H1 (cell line): ENCODE measurements around the gene RGS6. TPM values are rescaled to one million over a fixed set of nuclear protein-coding genes. Genes with fewer than 3 reads are reported as not detected.

ENCODE experiments used
- CTCF ChIA-PET: fragments of 300-600 bp; sonication (Branson Sonifier 250); formaldehyde crosslinking; loops from one replicate; lab custom pipeline; 2021; ENCODE audit not compliant: partially characterized antibody; lab: Charles Lee
- POLR2A ChIA-PET: fragments of 300-600 bp; sonication (Branson Sonifier 250); formaldehyde crosslinking; loops from one replicate; lab custom pipeline; 2021; ENCODE audit warnings: inconsistent platforms; ENCODE audit not compliant: partially characterized antibody; lab: Charles Lee
- DNase-seq, 2 experiments: peaks; one replicate each; pipeline versions ENCODE4 v3.0.0 to v3.0.0-alpha.2; 2010 to 2022; ENCODE audit warnings: low spot score in 2 of 2, low read depth in 1 of 2, mixed read lengths in 1 of 2
- FAIRE-seq: peaks from 2 replicates; lab custom pipeline; 2011; peaks lifted over from hg19 to GRCh38; lab: Jason Lieb, UNC
- H2AFZ ChIP-seq: 2 replicates; pipeline ENCODE4 v1.8.1; 2012; ENCODE audit warnings: low read length, inconsistent platforms
- H2AK5ac ChIP-seq: 2 replicates; pipeline ENCODE4 v1.6.1; 2013; ENCODE audit warnings: low read depth, low read length
- H2BK120ac ChIP-seq: replicated peaks from 2 replicates; pipeline ENCODE3; 2013; ENCODE audit warnings: low read depth, low read length, inconsistent platforms
- H2BK12ac ChIP-seq: 2 replicates; pipeline ENCODE4 v1.6.1; 2013; ENCODE audit warnings: low read depth, low read length
- H2BK15ac ChIP-seq: 2 replicates; pipeline ENCODE4 v1.6.1; 2013; ENCODE audit warnings: low read length
- H2BK20ac ChIP-seq: 2 replicates; pipeline ENCODE4 v1.6.1; 2013; ENCODE audit warnings: low read length
- H2BK5ac ChIP-seq: 2 replicates; pipeline ENCODE4 v1.6.1; 2013; ENCODE audit warnings: low read depth, low read length
- H3K14ac ChIP-seq: 2 replicates; pipeline ENCODE4 v1.6.1; 2013; ENCODE audit warnings: inconsistent platforms; ENCODE audit not compliant: insufficient read length
- H3K18ac ChIP-seq: 2 replicates; pipeline ENCODE4 v1.6.1; 2013; ENCODE audit warnings: low read length; ENCODE audit errors: extremely low read depth
- H3K23ac ChIP-seq: 2 replicates; pipeline ENCODE4 v1.6.1; 2013; ENCODE audit warnings: inconsistent platforms; ENCODE audit not compliant: insufficient read length
- H3K23me2 ChIP-seq: 2 replicates; pipeline ENCODE4 v1.6.1; 2013; ENCODE audit warnings: low read depth, low read length
- H3K27ac ChIP-seq: 2 replicates; pipeline ENCODE4 v1.6.1; 2011; ENCODE audit warnings: low read depth, low read length, inconsistent platforms
- H3K27me3 ChIP-seq, 4 experiments: replicated peaks in 1 of 4; 1 replicate in 1 of 4; 2 replicates in 3 of 4; pipeline versions ENCODE4 v1.6.1 to v1.8.1; 2011 to 2013; ENCODE audit warnings: low read length in 3 of 4, mild to moderate bottlenecking in 3 of 4, inconsistent platforms in 2 of 4, mixed read lengths in 2 of 4, moderate library complexity in 1 of 4; ENCODE audit not compliant: control insufficient read depth in 3 of 4, insufficient read depth in 3 of 4; ENCODE audit errors: extremely low read depth in 1 of 4
- H3K36me3 ChIP-seq, 4 experiments: 2 replicates each; pipeline versions ENCODE4 v1.6.1 to v1.8.1; 2011 to 2013; ENCODE audit warnings: mild to moderate bottlenecking in 4 of 4, low read length in 3 of 4, moderate library complexity in 2 of 4, control low read depth in 1 of 4, inconsistent platforms in 1 of 4; ENCODE audit not compliant: insufficient read depth in 4 of 4, control insufficient read depth in 2 of 4
- H3K4ac ChIP-seq: replicated peaks from 2 replicates; pipeline ENCODE3; 2013; ENCODE audit warnings: low read length, low read depth, mixed read lengths, inconsistent platforms; ENCODE audit not compliant: insufficient read length
- H3K4me1 ChIP-seq, 4 experiments: replicated peaks in 1 of 4; 1 replicate in 1 of 4; 2 replicates in 3 of 4; pipeline versions ENCODE4 v1.6.1 to v1.8.1; 2011 to 2013; ENCODE audit warnings: low read length in 3 of 4, inconsistent platforms in 2 of 4, mixed read lengths in 1 of 4; ENCODE audit not compliant: insufficient read depth in 4 of 4, control insufficient read depth in 3 of 4
- H3K4me2 ChIP-seq, 2 experiments: 2 replicates each; pipeline versions ENCODE4 v1.6.1 to v1.8.1; 2011 to 2013; ENCODE audit warnings: low read depth in 2 of 2, low read length in 2 of 2, control low read depth in 1 of 2, inconsistent platforms in 1 of 2, mild to moderate bottlenecking in 1 of 2; ENCODE audit not compliant: insufficient read depth in 1 of 2
- H3K4me3 ChIP-seq, 4 experiments: fragments of 200-600, 300-600 bp in 1 of 4; sonication (generic), shearing (Covaris generic), sonication (Bioruptor Twin) in 1 of 4; 2 replicates each; pipeline versions ENCODE4 v1.5.1 to v1.8.1; 2011 to 2016; ENCODE audit warnings: low read length in 4 of 4, low read depth in 3 of 4, control low read depth in 2 of 4, inconsistent platforms in 2 of 4, mild to moderate bottlenecking in 2 of 4, mixed read lengths in 1 of 4, moderate library complexity in 1 of 4; ENCODE audit not compliant: insufficient read depth in 2 of 4; ENCODE audit errors: extremely low read depth in 1 of 4
- H3K56ac ChIP-seq: replicated peaks from 2 replicates; pipeline ENCODE3; 2013; ENCODE audit warnings: low read depth, mild to moderate bottlenecking, mixed read lengths, low read length, inconsistent platforms; ENCODE audit not compliant: insufficient read length
- H3K79me1 ChIP-seq: 2 replicates; pipeline ENCODE4 v1.6.1; 2013; ENCODE audit warnings: low read depth, low read length, control low read depth
- H3K79me2 ChIP-seq, 2 experiments: 2 replicates each; pipeline versions ENCODE4 v1.6.1 to v1.8.1; 2012 to 2013; ENCODE audit warnings: low read length in 2 of 2, mild to moderate bottlenecking in 2 of 2, inconsistent platforms in 1 of 2; ENCODE audit not compliant: insufficient read depth in 2 of 2, control insufficient read depth in 1 of 2
- H3K9ac ChIP-seq, 4 experiments: replicated peaks in 1 of 4; 1 replicate in 1 of 4; 2 replicates in 3 of 4; pipeline versions ENCODE4 v1.6.1 to v1.8.1; 2011 to 2013; ENCODE audit warnings: low read depth in 3 of 4, low read length in 3 of 4, control low read depth in 2 of 4, mild to moderate bottlenecking in 2 of 4, moderate library complexity in 2 of 4, inconsistent platforms in 1 of 4; ENCODE audit errors: extremely low read depth in 1 of 4
- H3K9me3 ChIP-seq, 2 experiments: 2 replicates each; pipeline versions ENCODE4 v1.6.1 to v1.8.1; 2012 to 2013; ENCODE audit warnings: mild to moderate bottlenecking in 2 of 2, moderate library complexity in 2 of 2, control low read depth in 1 of 2, inconsistent platforms in 1 of 2, low read depth in 1 of 2, low read length in 1 of 2, mixed read lengths in 1 of 2; ENCODE audit not compliant: insufficient read depth in 2 of 2
- H4K20me1 ChIP-seq, 2 experiments: replicated peaks in 1 of 2; 2 replicates each; pipeline versions ENCODE3 to v1.8.1; 2011 to 2013; ENCODE audit warnings: inconsistent platforms in 2 of 2, low read length in 2 of 2, mild to moderate bottlenecking in 1 of 2; ENCODE audit not compliant: insufficient read depth in 2 of 2, control insufficient read depth in 1 of 2
- H4K5ac ChIP-seq: 2 replicates; pipeline ENCODE4 v1.6.1; 2013; ENCODE audit warnings: low read length, low read depth, mixed read lengths, inconsistent platforms; ENCODE audit not compliant: insufficient read length
- H4K8ac ChIP-seq: 2 replicates; pipeline ENCODE4 v1.8.0; 2013; ENCODE audit warnings: mild to moderate bottlenecking, moderate library complexity, low read length, inconsistent platforms; ENCODE audit not compliant: insufficient read depth; ENCODE audit errors: extremely low read depth
- H4K91ac ChIP-seq: replicated peaks from 2 replicates; pipeline ENCODE3; 2013; ENCODE audit warnings: low read length, mixed read lengths, inconsistent platforms; ENCODE audit not compliant: insufficient read length
- NANOG ChIP-seq: IDR thresholded peaks from 2 replicates; pipeline ENCODE4 v1.6.1; 2011; ENCODE audit warnings: low read length, low read depth, mild to moderate bottlenecking, inconsistent platforms; ENCODE audit not compliant: insufficient read depth, poor library complexity, severe bottlenecking
- POLR2A ChIP-seq, 2 experiments: IDR thresholded peaks; 1 replicate in 1 of 2; 2 replicates in 1 of 2; pipeline ENCODE4 v1.6.1; 2011; ENCODE audit warnings: low read depth in 2 of 2, low read length in 2 of 2, mild to moderate bottlenecking in 2 of 2; ENCODE audit errors: control extremely low read depth in 1 of 2
- RNF2 ChIP-seq: fragments of 200-900, 300-1000 bp; sonication (generic); IDR thresholded peaks from 2 replicates; pipeline ENCODE4 v1.7.1; 2016; ENCODE audit warnings: borderline replicate concordance, low read depth, mild to moderate bottlenecking, antibody characterized with exemption, low read length; ENCODE audit not compliant: poor library complexity, severe bottlenecking; ENCODE audit errors: missing control alignments
- SP1 ChIP-seq: IDR thresholded peaks from 2 replicates; pipeline ENCODE4 v1.6.1; 2011; ENCODE audit warnings: low read depth, low read length
- SP4 ChIP-seq: IDR thresholded peaks from 2 replicates; pipeline ENCODE4 v1.6.1; 2012; ENCODE audit warnings: low read length, inconsistent platforms
- YY1 ChIP-seq: IDR thresholded peaks from 2 replicates; pipeline ENCODE4 v1.6.1; 2011; ENCODE audit warnings: low read depth, mild to moderate bottlenecking, low read length
- WGBS, 2 experiments: shearing (Covaris generic) in 1 of 2; methylation state at CpG; one replicate each; pipeline versions ENCODE4 v1.1.6 to v1.1.7; 2013 to 2015; ENCODE audit warnings: low lambda C conversion rate in 2 of 2, mixed read lengths in 2 of 2, inconsistent platforms in 1 of 2, low coverage in 1 of 2, missing lambda C conversion rate in 1 of 2; ENCODE audit not compliant: insufficient replicate concordance in 2 of 2, insufficient coverage in 1 of 2, insufficient read length in 1 of 2; ENCODE audit errors: extremely low coverage in 1 of 2, missing lambda C conversion rate in 1 of 2; 5-methylcytosine and 5-hydroxymethylcytosine counted together
- polyA plus RNA-seq, 7 experiments: library from polyadenylated mRNA; depleted of rRNA in 3 of 7; stranded (reverse) in 5 of 7; unstranded in 2 of 7; fragments of >200 nt in 5 of 7; fragments of 200-250 nt in 2 of 7; gene quantifications; 1 replicate in 5 of 7; 2 replicates in 1 of 7; 4 replicates in 1 of 7; pipeline versions ENCODE4 v1.2.1 to v1.2.3, GENCODE V29; 2011 to 2013; ENCODE audit warnings: missing spikeins in 2 of 7, mixed read lengths in 2 of 7
- total RNA-seq: library from RNA; stranded (reverse); fragmentation: NEBNext Ultra II Directional; extraction: Animal tissue kit (Norgen Biotek cat#: 25700); gene quantifications from 2 replicates; pipeline ENCODE4 v1.2.1, GENCODE V29; 2021
- TF ChIP-seq, protein P1 (sequence below): IDR thresholded peaks from 2 replicates; pipeline ENCODE4 v1.6.1; 2012; ENCODE audit warnings: low read length, inconsistent platforms

The RGS6 gene
- total and polyA plus RNA-seq, 2 of the 8 experiments (the other 6 are each of a cell fraction or from before 2014, with no cell fraction given) = 0.26 to 1.1 TPM

DNA sequence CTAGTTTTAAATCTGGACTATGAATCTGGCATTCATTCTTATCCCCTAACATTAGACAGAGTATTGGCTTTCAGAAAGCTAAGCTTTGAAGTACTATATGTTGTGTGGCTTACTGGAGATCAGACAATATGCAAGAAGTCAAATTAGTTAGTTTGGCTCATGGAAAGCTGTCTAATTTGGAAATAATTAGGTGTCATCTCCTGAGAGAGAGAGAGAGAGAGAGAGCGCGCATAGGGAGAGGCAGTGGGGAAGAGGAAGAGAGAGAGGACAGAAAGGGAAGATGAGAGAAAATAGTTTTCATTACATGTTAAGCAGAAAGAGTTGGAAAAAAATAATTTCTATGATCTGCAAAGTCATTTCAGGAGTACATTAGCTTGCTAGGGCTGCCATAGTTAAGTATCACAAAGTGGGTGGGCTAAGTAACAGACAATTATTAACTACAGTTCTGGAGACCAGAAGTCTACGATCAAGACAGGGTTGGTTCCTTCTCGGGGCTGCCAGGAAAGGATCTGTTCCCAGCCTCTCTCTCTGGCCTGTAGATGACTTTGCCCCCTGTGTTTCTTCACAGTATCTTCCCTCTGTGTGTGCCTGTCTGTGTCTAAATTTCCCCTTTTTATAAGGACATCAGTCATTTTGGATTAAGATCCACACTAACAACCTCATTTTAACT, 404.2 kb downstream of the RGS6 start:
- no peak overlapping the region for H3K9ac ChIP-seq
- peaks cover 2% of the 10 kb centered on the region; the same call in 1 of the 2 replicates for H3K23me2 ChIP-seq
- no peaks in the 10 kb centered on the region for H3K36me3 ChIP-seq
- no peak overlapping the region for H2BK20ac ChIP-seq
- no peak overlapping the region for H4K5ac ChIP-seq
- H3K4ac ChIP-seq = no peak overlapping the region
- no peaks in the 10 kb centered on the region for H3K79me1 ChIP-seq
- no peak overlapping the region for H2BK5ac ChIP-seq
- peaks cover 0 to 18% (median 11%) of the 10 kb centered on the region in 4 experiments; a peak in 4 of 7 replicates for H3K4me1 ChIP-seq
- no peak overlapping the region for H3K56ac ChIP-seq
- DNase-seq (no peak), FAIRE-seq (no peak)
- no peak overlapping the region for H2AFZ ChIP-seq
- H3K23ac ChIP-seq = no peak overlapping the region
- no peak overlapping the region for H3K14ac ChIP-seq
- no peak overlapping the region for H3K4me3 ChIP-seq
- H3K4me2 ChIP-seq = no peak overlapping the region
- no peak overlapping the region for H4K91ac ChIP-seq
- H4K8ac ChIP-seq = no peak overlapping the region
- no peaks in the 10 kb centered on the region for H3K9me3 ChIP-seq
- ChIA-PET CTCF (no interaction called here), POLR2A (no interaction called here)
- no peak overlapping the region for H2BK15ac ChIP-seq
- no peak overlapping the region for H2AK5ac ChIP-seq
- 0 out of 7 replicates have a peak, but pooled peaks cover 0 to 2% (median 0%) of the 10 kb centered on the region in 4 experiments for H3K27me3 ChIP-seq
- H2BK12ac ChIP-seq = no peak overlapping the region
- H3K27ac ChIP-seq = no peak overlapping the region
- 48% methylated on average over 4 of the region's 4 CpGs; no CpG with 5 or more reads in 1 of the 2 experiments for WGBS, 2 experiments
- H2BK120ac ChIP-seq = no peak overlapping the region
- no peak overlapping the region for H3K18ac ChIP-seq
- no peaks in the 10 kb centered on the region for H3K79me2 ChIP-seq
- no peaks in the 10 kb centered on the region for H4K20me1 ChIP-seq
- TF ChIP-seq RNF2 = no peak
- TF ChIP-seq YY1 = no peak
- no peak for TF ChIP-seq NANOG
- TF ChIP-seq POLR2A (IDR thresholded peaks at IDR 0.05; ENCODE audit: control extremely low read depth in 1 of 2, low read depth in 2 of 2, low read length in 2 of 2) = no peak
- no peak for TF ChIP-seq SP1
- TF ChIP-seq, protein P1, sequence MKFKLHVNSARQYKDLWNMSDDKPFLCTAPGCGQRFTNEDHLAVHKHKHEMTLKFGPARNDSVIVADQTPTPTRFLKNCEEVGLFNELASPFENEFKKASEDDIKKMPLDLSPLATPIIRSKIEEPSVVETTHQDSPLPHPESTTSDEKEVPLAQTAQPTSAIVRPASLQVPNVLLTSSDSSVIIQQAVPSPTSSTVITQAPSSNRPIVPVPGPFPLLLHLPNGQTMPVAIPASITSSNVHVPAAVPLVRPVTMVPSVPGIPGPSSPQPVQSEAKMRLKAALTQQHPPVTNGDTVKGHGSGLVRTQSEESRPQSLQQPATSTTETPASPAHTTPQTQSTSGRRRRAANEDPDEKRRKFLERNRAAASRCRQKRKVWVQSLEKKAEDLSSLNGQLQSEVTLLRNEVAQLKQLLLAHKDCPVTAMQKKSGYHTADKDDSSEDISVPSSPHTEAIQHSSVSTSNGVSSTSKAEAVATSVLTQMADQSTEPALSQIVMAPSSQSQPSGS = no peak
- no peak for TF ChIP-seq SP4
